Suprapubic skin (tissue), 3 donors: Measurements from ENCODE around the gene ADRB1.

Source experiments
- CTCF ChIP-seq, 2 donors: fragments of 200-600 bp in 1 of 2; fragments of 450-650 bp in 1 of 2; sonication (generic) in 1 of 2; IDR thresholded peaks; one replicate each; pipeline ENCODE4 v1.5.1; 2016 to 2019; ENCODE audit warnings: antibody characterized with exemption in 2 of 2, mild to moderate bottlenecking in 1 of 2, moderate library complexity in 1 of 2
- POLR2AphosphoS5 ChIP-seq, 3 donors: sonication (generic); formaldehyde crosslinking; IDR thresholded peaks; one replicate each; pipeline ENCODE4 v1.6.1; 2017; ENCODE audit warnings: antibody characterized with exemption in 3 of 3

GRCh38 chr10:114094795-114095194, 51.1 kb downstream of the ADRB1 start:
- TF ChIP-seq CTCF (IDR thresholded peaks at IDR 0.05) (no peak), POLR2AphosphoS5 (IDR thresholded peaks at IDR 0.05) (no peak)
